Measurements from ENCODE around the gene RRP12.

DNA sequence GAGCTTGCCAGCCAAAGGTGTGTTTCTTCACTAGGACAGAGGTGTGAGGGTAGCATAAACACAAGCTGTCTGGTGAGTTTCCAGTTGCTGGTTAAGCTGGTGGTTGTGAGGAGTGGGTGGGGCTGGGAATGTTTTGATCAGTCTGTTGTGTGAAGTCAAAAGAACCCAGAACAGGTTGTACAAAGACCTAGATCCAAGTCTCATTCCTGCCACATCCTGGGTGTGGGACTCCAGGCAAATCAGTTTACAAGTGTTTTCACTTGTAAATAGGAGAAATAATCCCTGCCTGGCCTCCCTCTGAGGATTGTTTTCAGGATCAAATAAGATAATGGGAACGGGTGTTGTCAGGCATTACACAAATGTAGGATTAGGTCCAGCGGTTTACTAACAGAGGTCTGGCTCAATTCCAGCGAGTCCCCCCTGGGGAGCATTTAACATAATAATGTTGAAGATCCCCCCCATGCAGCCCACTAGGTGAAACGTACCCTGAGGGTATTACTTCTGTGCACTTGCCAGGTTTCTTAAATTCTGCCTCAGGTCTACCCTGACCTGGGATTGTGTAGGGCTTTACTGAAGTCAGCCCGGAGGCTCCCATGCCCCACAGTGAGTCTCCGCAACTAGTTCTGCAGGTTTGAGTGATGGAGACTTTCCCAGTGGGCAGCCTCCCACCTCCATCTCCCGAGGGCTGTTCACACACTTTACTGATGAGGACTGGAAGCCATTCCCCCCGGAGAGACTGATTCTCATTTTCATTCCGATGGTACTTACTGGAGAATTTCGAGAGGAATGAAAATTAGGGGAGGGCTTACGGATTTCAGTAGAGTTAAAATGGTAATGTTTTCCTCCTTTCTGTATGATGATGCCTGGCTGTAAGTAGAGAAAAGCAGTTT lies 64.0 kb downstream of the RRP12 start:
- TF ChIP-seq, protein P1, sequence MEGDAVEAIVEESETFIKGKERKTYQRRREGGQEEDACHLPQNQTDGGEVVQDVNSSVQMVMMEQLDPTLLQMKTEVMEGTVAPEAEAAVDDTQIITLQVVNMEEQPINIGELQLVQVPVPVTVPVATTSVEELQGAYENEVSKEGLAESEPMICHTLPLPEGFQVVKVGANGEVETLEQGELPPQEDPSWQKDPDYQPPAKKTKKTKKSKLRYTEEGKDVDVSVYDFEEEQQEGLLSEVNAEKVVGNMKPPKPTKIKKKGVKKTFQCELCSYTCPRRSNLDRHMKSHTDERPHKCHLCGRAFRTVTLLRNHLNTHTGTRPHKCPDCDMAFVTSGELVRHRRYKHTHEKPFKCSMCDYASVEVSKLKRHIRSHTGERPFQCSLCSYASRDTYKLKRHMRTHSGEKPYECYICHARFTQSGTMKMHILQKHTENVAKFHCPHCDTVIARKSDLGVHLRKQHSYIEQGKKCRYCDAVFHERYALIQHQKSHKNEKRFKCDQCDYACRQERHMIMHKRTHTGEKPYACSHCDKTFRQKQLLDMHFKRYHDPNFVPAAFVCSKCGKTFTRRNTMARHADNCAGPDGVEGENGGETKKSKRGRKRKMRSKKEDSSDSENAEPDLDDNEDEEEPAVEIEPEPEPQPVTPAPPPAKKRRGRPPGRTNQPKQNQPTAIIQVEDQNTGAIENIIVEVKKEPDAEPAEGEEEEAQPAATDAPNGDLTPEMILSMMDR (conservative IDR thresholded peaks at IDR 0.05; ENCODE audit: low read depth, low read length) = no peak
- TF ChIP-seq FOS (IDR thresholded peaks at IDR 0.05; ENCODE audit: low read depth, low read length) = no peak
- no peak for TF ChIP-seq POLR2A (IDR thresholded peaks at IDR 0.05; ENCODE audit: low read depth, low read length)
- no peak for TF ChIP-seq CHD1 (IDR thresholded peaks at IDR 0.05; ENCODE audit: low read depth, low read length)
- TF ChIP-seq RFX5 (IDR thresholded peaks at IDR 0.05; ENCODE audit: low read depth, low read length) = no peak
- no peak for TF ChIP-seq RAD21 (IDR thresholded peaks at IDR 0.05; ENCODE audit: low read length)
- no peak for TF ChIP-seq SMC3 (IDR thresholded peaks at IDR 0.05; ENCODE audit: low read depth, low read length)
- no peak for TF ChIP-seq MAZ (IDR thresholded peaks at IDR 0.05; ENCODE audit: borderline replicate concordance, low read depth, low read length)
- no peak for TF ChIP-seq CEBPB (IDR thresholded peaks at IDR 0.05; ENCODE audit: low read depth, low read length)
- TF ChIP-seq BHLHE40 (IDR thresholded peaks at IDR 0.05; ENCODE audit: low read depth, low read length) = no peak
- TF ChIP-seq, protein P2, sequence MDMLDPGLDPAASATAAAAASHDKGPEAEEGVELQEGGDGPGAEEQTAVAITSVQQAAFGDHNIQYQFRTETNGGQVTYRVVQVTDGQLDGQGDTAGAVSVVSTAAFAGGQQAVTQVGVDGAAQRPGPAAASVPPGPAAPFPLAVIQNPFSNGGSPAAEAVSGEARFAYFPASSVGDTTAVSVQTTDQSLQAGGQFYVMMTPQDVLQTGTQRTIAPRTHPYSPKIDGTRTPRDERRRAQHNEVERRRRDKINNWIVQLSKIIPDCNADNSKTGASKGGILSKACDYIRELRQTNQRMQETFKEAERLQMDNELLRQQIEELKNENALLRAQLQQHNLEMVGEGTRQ (IDR thresholded peaks at IDR 0.05; ENCODE audit: low read depth, low read length) = no peak
- no peak for TF ChIP-seq MXI1 (IDR thresholded peaks at IDR 0.05; ENCODE audit: borderline replicate concordance, low read depth, low read length)
- TF ChIP-seq MAFK (IDR thresholded peaks at IDR 0.05; ENCODE audit: low read depth, low read length) = no peak
- TF ChIP-seq ELK1 (IDR thresholded peaks at IDR 0.05; ENCODE audit: borderline replicate concordance, low read depth, low read length) = no peak

Measured in IMR-90 (cell line).